Measurements from ENCODE around the gene RANBP10. TPM values are rescaled to one million over a fixed set of nuclear protein-coding genes. Genes with fewer than 3 reads are reported as not detected.

RANBP10 gene
- total and polyA plus RNA-seq, 2 of the 13 experiments (the other 11 are each of a cell fraction or from before 2014, with no cell fraction given), result 9.2 to 22.7 TPM

- TF ChIP-seq ATF3 (CRISPR knock-in tag; IDR thresholded peaks at IDR 0.05) (0 out of 2 replicates have a peak, but pooled peaks have one; percentile 18), MEIS1 (CRISPR knock-in tag; IDR thresholded peaks at IDR 0.05; ENCODE audit: borderline replicate concordance) (peak; percentile 36), SKI (IDR thresholded peaks at IDR 0.05; ENCODE audit: partially characterized antibody) (peak; percentile 38), THAP7 (CRISPR knock-in tag; IDR thresholded peaks at IDR 0.05) (no peak), NFE2L2 (IDR thresholded peaks at IDR 0.05; ENCODE audit: low read length) (no peak), DRAP1 (CRISPR knock-in tag; IDR thresholded peaks at IDR 0.05) (no peak), TRIM24 (CRISPR knock-in tag; IDR thresholded peaks at IDR 0.05) (no peak), ARNTL (CRISPR knock-in tag; IDR thresholded peaks at IDR 0.05) (no peak), ZNF576 (CRISPR knock-in tag; IDR thresholded peaks at IDR 0.05) (no peak), MNT (IDR thresholded peaks at IDR 0.05) (no peak), KAT7 (CRISPR knock-in tag; IDR thresholded peaks at IDR 0.05; ENCODE audit: borderline replicate concordance) (peak; percentile 87), HNF1B (CRISPR knock-in tag; IDR thresholded peaks at IDR 0.05) (peak; percentile 50; the same call in 1 of the 2 replicates), TCF7 (IDR thresholded peaks at IDR 0.05; ENCODE audit: low read depth) (no peak), PHF8 (CRISPR knock-in tag; IDR thresholded peaks at IDR 0.05) (peak; percentile 59; the same call in 1 of the 2 replicates), ZNF550 (CRISPR knock-in tag; IDR thresholded peaks at IDR 0.05; ENCODE audit: borderline replicate concordance) (no peak), MAFG (CRISPR knock-in tag; IDR thresholded peaks at IDR 0.05) (0 out of 2 replicates have a peak, but pooled peaks have one; percentile 20), RNF219 (CRISPR knock-in tag; IDR thresholded peaks at IDR 0.05) (peak; percentile 4; the same call in 1 of the 2 replicates), SRSF4 (IDR thresholded peaks at IDR 0.05; ENCODE audit: low read depth, low read length, poor library complexity, severe bottlenecking) (no peak), IRX3 (CRISPR knock-in tag; IDR thresholded peaks at IDR 0.05; ENCODE audit: borderline replicate concordance, low read depth) (no peak), ARHGAP35 (CRISPR knock-in tag; IDR thresholded peaks at IDR 0.05; ENCODE audit: borderline replicate concordance) (peak; percentile 89), ZNF720 (CRISPR knock-in tag; IDR thresholded peaks at IDR 0.05) (no peak), SMC3 (IDR thresholded peaks at IDR 0.05; ENCODE audit: low read length) (no peak)
Observed at GRCh38 chr16:67842509-67843342, 36.4 kb upstream of the RANBP10 start (continued).

Data from HepG2 (cell line).